NCI-H1092 treated with DMSO at 0.1 percent for 48 hours (cell line): Measurements from ENCODE around the gene RFX2.
"Not testable (repeated sequence)": the region's sequence is repeated elsewhere in the genome, so short reads cannot be mapped to it uniquely, and the experiment has no call there.

ENCODE experiments used
- DNase-seq: peaks from one replicate; lab custom pipeline; 2025; lab: John Stamatoyannopoulos, UW

The RFX2 gene

GRCh38 chr19:6074709-6075403 lies 35.4 kb downstream of the RFX2 start:
- no peak for DNase-seq

GRCh38 chr19:6073858-6074708 lies 36.2 kb downstream of the RFX2 start:
- DNase-seq, result peak; percentile 69

- not testable (repeated sequence) for DNase-seq
Observed at GRCh38 chr19:6073233-6073632, 37.1 kb downstream of the RFX2 start.

- no peak for DNase-seq
Observed at GRCh38 chr19:6071875-6072274, 38.4 kb downstream of the RFX2 start.

- no peak for DNase-seq
Observed at GRCh38 chr19:6070720-6071485, 39.4 kb downstream of the RFX2 start.

DNA sequence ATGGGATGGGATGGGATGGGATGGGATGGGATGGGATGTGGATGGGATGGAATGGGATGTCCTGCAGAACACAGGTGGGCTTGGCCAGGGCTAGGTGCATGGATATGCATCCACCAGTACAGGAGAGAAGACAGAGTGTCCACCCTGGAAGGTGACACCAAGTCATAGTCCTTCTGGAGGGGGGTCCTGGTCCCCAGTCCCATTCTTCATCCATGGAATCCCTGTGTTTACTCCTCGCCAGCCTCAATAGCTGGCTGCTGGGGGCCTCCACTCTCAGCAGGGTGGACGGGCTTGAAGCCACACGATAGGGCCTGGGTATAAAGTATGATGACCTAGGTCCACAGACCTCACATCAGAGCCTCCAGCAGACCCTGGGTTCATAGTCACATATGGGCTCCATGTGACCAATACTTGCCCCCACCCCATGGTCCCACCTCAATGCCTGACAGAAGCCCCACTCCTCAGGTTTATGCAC lies 40.1 kb downstream of the RFX2 start:
- no peak for DNase-seq

- no peak for DNase-seq
Observed at GRCh38 chr19:6069268-6069791, 41.0 kb downstream of the RFX2 start.

- peak; percentile 14 for DNase-seq
Observed at GRCh38 chr19:6068711-6069110, 41.6 kb downstream of the RFX2 start.

DNA sequence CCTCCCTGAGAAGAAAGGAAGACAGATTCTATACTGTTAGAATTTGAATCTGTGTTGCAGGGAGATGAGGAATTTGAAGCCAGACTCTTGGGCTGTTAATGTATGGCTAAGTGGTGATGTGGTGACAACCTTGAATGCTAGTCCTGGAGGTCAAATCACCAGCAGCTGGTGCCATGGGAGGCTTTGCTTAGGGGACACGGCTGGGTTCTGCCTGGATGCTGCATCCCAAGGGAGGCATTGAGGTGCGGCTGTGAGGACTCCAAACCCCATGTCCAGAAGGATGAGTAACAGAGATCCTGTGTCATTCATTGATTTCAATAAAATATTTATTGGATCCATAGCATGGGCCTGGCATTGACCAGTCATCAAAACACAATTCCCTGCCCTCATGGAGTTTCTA lies 42.3 kb downstream of the RFX2 start:
- DNase-seq, result no peak

DNA sequence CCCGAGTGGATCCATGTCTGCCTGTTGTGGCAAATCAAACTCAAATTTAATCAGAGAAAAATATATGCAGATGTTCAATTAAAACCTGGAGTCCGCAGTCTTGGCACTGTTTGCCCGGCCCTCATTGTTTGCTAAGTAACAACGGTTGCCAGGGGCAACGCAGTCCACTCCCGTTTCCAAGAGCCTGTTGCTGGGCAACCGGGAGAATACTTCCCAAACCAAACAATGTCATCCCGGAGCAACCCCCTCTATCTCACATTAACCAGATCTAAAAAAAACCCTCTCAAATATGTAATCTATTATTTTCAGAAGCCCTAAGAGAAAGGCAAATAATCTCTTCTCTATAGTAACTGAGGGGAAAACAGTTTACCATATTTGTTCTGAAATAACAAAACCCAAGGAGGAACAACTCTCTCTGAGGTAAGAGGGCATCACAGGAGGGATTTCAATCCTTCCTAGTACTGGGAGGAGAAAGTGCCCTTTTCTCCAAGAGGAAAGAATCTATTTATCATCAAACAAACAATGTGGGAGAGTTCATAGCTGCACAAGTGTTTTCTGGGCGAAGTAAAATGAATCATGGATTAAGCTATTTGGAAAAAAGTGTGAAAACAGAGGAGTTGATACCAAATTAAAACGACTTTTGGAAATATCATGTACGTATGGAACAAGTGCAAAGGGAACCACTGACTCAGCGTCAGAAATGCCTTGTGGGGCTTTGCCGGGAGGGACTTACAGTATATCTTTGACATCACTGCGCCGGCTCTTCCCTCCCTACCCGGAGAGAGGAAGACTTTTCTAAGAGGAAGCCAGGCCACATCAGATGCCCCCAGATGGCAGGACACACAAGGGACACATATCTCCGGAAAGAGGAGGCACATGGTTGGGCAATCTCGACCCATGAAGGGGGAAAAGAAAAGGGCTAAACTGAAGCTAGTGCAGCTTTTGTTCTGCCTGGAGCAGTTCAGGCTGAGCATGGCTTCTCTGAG lies 43.3 kb downstream of the RFX2 start:
- DNase-seq, result peak; percentile 99

- peak; percentile 91 for DNase-seq
Observed at GRCh38 chr19:6065685-6066374, 44.5 kb downstream of the RFX2 start.

DNA sequence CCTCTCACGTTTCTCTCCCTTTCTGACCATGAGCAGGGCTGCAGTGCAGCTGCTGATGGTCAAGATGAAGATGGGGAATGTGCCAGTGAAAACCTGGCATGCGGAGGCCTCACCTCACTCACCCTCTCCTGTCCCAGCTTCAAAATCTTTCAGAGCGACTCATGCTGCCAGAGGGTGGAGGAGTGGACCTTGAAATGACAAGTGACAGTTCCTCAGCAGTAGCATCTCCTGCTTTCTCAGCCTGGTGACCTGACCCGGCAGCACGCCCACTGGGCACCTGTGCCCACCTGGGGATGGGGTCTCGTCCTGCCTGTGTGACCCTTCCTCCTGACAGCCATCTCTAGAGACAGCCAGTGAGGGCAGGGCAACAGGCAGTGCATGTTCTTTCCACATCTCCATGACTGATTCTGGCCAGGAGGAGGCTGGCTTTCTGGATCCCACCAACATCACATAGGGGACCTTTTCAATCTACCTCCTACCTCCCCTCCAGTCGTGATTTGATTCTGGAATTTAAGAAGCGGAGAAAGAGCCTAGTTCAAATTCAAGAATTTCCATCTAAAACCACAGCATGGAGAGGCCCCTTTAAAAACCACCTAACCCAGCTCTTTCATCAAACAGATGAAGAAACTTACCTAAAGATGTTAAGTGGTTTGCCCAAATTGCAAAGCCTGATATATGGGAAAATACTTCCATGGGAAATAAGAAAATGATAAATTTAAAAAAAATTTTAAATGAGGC lies 45.8 kb downstream of the RFX2 start:
- no peak for DNase-seq

DNA sequence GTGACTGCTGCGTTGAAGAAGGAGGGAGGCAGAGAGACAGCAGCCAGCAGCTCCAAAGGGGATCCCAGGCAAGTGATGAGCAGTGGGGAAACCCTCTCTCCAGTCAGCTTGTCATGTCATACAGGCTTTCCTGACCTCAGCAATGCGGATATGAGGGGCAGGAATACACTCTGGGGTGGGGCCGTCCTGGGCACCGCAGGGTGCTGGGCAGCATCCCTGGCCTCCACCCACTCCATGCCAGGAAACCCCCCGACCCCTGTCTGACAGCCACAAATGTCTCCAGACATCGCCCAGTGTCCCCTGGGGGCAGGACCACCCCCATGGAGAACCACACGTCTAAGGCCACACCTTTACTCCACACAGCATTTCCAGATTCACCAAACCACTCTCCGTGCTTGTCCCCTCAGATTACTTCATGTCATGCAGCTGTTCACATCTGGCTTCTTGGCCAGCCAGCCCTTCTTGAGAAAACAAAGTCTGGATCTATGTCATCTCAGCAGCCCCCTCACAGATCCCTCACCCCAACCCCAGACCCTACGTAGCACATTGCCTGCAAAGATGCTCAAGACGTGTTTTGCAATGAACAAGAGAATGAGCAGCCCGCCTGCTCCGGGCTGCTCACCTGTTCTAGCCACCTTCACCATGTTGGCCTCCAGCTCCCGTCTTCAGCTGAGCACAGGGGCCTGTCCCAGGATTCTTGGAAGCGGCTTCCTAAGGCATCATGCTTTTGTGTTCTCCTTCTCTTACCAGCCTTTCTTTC lies 46.5 kb downstream of the RFX2 start:
- no peak for DNase-seq

GRCh38 chr19:6062961-6063575 lies 47.2 kb downstream of the RFX2 start:
- no peak for DNase-seq

DNA sequence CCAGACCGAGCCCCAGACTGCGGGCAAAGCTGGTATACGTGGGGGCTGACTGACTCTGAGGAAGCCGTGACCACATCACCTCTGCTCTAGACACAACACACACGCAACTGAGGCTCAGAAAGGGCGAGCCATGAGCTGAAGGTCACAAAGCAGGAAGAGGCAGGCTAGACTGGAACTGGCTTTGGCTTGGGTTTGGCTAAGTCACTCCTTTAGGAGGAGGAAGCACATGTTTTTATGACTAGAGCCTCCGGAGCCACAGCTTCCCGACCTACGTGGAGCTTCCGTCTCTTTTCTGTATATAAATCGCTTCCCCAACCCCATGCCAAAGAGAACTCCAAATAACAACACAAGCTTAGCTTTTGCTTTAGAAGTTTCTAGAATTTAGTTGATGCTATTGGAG lies 48.0 kb downstream of the RFX2 start:
- DNase-seq, result no peak

DNA sequence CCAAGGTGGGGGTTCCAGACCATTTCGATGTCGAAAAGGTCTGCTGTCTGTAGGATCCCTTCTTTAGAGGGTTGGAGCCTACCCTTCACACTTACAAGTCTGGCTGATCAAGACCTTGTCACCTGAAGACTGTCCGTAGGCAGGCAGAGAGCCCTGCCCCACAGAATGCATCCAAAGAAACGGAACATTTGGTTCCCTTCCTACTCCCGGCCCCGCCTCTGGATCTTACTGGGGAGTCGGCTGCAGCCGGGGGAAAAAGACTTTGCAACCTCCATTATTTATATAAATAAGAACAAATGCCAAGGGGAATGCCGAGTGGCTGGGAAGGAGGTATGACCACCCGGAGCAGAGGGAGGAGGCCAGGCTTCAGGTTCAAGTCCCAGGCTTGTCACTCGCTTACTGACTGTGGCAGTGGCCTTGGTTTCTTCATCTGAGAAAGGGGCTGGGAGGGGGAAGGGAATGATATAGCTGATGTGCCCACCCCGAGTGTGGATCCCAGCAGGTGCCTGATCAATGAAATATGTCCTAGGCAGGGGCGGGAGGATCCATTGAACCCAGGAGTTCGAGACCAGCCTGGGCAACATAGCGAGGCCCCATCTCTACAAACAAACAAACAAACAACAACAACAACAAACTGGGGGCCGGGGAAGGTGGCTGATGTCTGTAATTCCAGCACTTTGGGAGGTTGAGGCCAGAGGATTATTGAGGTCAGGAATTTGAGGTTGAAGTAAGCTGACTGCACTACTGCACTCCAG lies 48.7 kb downstream of the RFX2 start:
- DNase-seq, result no peak

DNA sequence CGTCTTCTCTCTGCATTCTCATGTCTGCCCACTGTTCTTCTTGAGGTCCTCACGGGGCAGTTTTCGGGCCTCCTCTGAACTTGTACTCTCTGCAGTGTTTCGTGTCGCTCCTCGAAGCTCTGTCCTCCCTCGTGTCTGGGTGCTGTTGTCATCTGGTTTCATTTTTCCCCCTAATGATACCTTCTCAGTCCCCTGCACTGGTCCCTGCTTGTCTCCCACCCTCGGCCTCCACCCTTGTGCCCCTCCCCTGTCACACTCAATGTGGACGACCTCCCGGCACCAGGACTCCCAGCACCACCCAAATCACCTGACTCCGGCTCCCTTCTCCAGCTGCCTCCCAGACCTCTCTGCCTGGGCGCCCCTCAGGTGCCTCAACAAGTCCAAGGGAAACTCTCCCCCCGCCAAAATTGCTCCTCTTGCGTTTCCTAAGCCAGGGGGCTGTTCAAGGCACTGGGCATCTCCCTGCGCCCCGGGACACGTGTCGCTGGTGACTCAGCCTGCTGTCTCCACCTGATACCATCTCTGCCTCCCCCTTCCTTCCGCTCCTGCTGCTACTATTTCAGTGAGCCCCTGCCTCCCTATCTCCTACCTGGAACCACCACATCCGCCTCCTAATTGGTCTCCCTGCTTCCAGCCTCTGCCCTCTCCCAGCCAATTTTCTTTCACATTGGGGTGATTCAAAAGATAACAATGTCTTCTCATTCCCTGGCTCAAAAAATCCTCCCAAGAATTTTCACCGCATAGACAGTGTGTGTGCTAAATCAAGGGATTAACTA lies 49.5 kb downstream of the RFX2 start:
- no peak for DNase-seq
